GM12864 (cell line): ENCODE measurements around the gene DPH3.

Source experiments
- DNase-seq: peaks from one replicate; pipeline ENCODE4 v3.0.0-alpha.2; 2011; ENCODE audit warnings: low read depth
- H3K4me3 ChIP-seq: 2 replicates; pipeline ENCODE4 v1.5.1; 2011; ENCODE audit warnings: mild to moderate bottlenecking, low read depth, low read length, control low read depth
- CTCF ChIP-seq: IDR thresholded peaks from 2 replicates; pipeline ENCODE4 v1.5.1; 2011; ENCODE audit warnings: low read depth, mild to moderate bottlenecking, moderate library complexity, low read length, control low read depth, inconsistent platforms; ENCODE audit errors: missing control alignments

DPH3 gene

GRCh38 chr3:16243706-16244490 is 20.8 kb downstream of the DPH3 start:
- DNase-seq: no peak
- H3K4me3 ChIP-seq: no peak overlapping the region
- no peak for TF ChIP-seq CTCF

- no peak overlapping the region for H3K4me3 ChIP-seq
- TF ChIP-seq CTCF: no peak
- no peak for DNase-seq
These were observed 22.6 kb downstream of the DPH3 start for GRCh38 chr3:16242177-16242576.

- no peak for TF ChIP-seq CTCF
- DNase-seq: no peak
- H3K4me3 ChIP-seq: no peak overlapping the region
These were observed 23.5 kb downstream of the DPH3 start for GRCh38 chr3:16241225-16241624.

GRCh38 chr3:16240229-16241023 is 24.3 kb downstream of the DPH3 start:
- TF ChIP-seq CTCF: no peak
- DNase-seq: no peak
- H3K4me3 ChIP-seq: no peak overlapping the region

GRCh38 chr3:16239780-16240179 is 25.0 kb downstream of the DPH3 start:
- no peak for TF ChIP-seq CTCF
- DNase-seq: no peak
- no peak overlapping the region for H3K4me3 ChIP-seq

GRCh38 chr3:16239086-16239770 is 25.5 kb downstream of the DPH3 start:
- H3K4me3 ChIP-seq: no peak overlapping the region
- DNase-seq: no peak
- no peak for TF ChIP-seq CTCF
